ENCODE measurements around the gene TXNRD2.
"Not testable (repeated sequence)": the region's sequence is repeated elsewhere in the genome, so short reads cannot be mapped to it uniquely, and the experiment has no call there.

Gene TXNRD2

GRCh38 chr22:19932367-19933206 lies 9.0 kb downstream of the TXNRD2 start:
- no peak for ATAC-seq
- Mint-ChIP-seq H3K27me3 (no peaks in the 10 kb centered on the region), H3K4me3 (no peak overlapping the region), H3K9me3 (peaks cover 15% of the 10 kb centered on the region), H3K27ac (no peak overlapping the region), H3K4me1 (no peaks in the 10 kb centered on the region), H3K36me3 (ENCODE audit: low read depth) (peaks cover 21% of the 10 kb centered on the region)
- DNase-seq = no peak

DNA sequence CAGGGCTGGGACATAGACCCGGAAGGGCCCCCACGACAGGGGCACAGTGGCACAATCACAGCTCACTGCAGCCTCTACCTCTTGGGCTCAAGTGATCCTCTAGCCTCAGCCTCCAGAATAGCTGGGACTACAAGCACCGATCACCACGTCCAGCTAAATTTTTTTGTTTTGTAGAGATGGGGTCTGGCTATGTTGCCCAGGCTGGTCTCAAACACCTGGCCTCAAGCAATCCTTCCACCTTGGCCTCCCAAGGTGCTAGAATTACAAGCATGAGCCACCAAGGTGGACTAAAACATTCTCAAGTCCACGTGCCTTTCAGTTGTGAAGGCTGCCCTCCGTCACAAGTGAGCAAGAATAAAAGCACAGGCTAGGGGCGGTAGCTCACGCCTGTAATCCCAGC lies 10.1 kb downstream of the TXNRD2 start:
- Mint-ChIP-seq H3K27ac (no peak overlapping the region), H3K36me3 (ENCODE audit: low read depth) (peaks cover 13% of the 10 kb centered on the region), H3K4me3 (no peak overlapping the region)

DNA sequence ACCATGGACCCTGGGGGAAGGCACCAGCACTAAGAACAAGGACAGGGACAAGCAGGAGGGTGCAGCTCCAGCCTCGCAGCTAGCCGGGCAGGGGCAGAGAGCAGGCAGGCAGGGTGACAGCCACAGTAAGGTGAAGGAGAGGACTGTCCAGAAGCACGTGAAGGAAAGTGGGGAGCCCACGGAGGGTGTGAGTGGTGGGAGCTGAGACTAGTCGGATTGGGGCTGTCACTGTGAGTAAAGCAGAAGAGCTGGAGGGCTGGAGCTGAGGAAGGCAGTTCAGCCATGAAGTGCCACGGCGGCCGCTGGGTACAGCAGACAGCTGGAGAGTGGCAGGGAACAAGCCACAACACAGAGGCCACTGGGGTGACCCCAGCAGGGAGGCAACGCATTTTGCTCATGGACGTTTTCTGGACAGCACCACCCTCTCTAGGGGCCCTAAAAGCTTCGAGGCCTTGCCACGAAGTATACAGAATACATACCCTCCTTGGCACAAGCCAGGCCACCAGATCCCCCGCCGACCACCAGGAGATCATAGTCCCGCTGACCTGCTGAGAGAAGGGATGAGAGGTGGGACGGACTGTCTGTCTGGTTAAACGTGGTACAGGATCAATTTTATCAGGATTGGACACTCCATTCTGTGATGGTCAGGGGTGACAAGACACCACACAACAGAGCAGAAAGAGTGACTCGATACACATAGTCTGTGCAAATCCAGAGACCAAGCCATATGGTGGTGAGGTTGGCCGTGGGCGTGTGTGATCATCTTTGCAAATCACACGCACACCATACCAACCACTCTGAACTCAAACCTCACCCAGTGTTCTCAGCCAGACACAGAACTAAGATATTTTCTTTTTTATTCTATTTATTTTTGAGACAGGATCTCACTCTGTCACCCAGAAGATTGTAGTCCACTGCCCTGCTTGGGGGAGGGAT lies 10.8 kb downstream of the TXNRD2 start:
- Mint-ChIP-seq H3K9me3 (peaks cover 6% of the 10 kb centered on the region), H3K4me3 (no peak overlapping the region), H3K4me1 (no peaks in the 10 kb centered on the region), H3K27ac (no peak overlapping the region), H3K36me3 (ENCODE audit: low read depth) (peaks cover 6% of the 10 kb centered on the region), H3K27me3 (no peaks in the 10 kb centered on the region)
- no peak for DNase-seq
- peak; percentile 57 for ATAC-seq

More for the DNA sequence above, 10.1 kb downstream of the TXNRD2 start:
- Mint-ChIP-seq H3K4me1 (no peaks in the 10 kb centered on the region), H3K9me3 (peaks cover 12% of the 10 kb centered on the region), H3K27me3 (no peaks in the 10 kb centered on the region)
- DNase-seq (no peak), ATAC-seq (no peak)

- H3K4me3 Mint-ChIP-seq = no peak overlapping the region
Observed at GRCh38 chr22:19929586-19930550, 11.8 kb downstream of the TXNRD2 start.

GRCh38 chr22:19928207-19928606 lies 13.4 kb downstream of the TXNRD2 start:
- no peak for ATAC-seq
- H3K27ac Mint-ChIP-seq = no peak overlapping the region

More at GRCh38 chr22:19929586-19930550, 11.8 kb downstream of the TXNRD2 start:
- Mint-ChIP-seq H3K4me1 (no peaks in the 10 kb centered on the region), H3K36me3 (ENCODE audit: low read depth) (no peaks in the 10 kb centered on the region), H3K27ac (no peak overlapping the region), H3K27me3 (no peaks in the 10 kb centered on the region), H3K9me3 (no peaks in the 10 kb centered on the region)
- ATAC-seq (no peak), DNase-seq (no peak)

GRCh38 chr22:19927696-19928095 lies 13.9 kb downstream of the TXNRD2 start:
- Mint-ChIP-seq H3K27ac (no peak overlapping the region), H3K9me3 (no peaks in the 10 kb centered on the region), H3K4me3 (no peak overlapping the region), H3K27me3 (no peaks in the 10 kb centered on the region), H3K36me3 (ENCODE audit: low read depth) (no peaks in the 10 kb centered on the region), H3K4me1 (no peaks in the 10 kb centered on the region)
- DNase-seq = no peak
- ATAC-seq = no peak

More at GRCh38 chr22:19928207-19928606, 13.4 kb downstream of the TXNRD2 start:
- no peaks in the 10 kb centered on the region for H3K4me1 Mint-ChIP-seq
- no peaks in the 10 kb centered on the region for H3K27me3 Mint-ChIP-seq
- H3K36me3 Mint-ChIP-seq (ENCODE audit: low read depth) = no peaks in the 10 kb centered on the region
- no peak for DNase-seq
- H3K9me3 Mint-ChIP-seq = no peaks in the 10 kb centered on the region
- no peak overlapping the region for H3K4me3 Mint-ChIP-seq

- H3K4me3 Mint-ChIP-seq; ATAC-seq; H3K4me1 Mint-ChIP-seq; H3K27ac Mint-ChIP-seq; DNase-seq; H3K9me3 Mint-ChIP-seq; H3K27me3 Mint-ChIP-seq; H3K36me3 Mint-ChIP-seq (ENCODE audit: low read depth): not testable (repeated sequence)
Observed at GRCh38 chr22:19926028-19926427, 15.6 kb downstream of the TXNRD2 start.

DNA sequence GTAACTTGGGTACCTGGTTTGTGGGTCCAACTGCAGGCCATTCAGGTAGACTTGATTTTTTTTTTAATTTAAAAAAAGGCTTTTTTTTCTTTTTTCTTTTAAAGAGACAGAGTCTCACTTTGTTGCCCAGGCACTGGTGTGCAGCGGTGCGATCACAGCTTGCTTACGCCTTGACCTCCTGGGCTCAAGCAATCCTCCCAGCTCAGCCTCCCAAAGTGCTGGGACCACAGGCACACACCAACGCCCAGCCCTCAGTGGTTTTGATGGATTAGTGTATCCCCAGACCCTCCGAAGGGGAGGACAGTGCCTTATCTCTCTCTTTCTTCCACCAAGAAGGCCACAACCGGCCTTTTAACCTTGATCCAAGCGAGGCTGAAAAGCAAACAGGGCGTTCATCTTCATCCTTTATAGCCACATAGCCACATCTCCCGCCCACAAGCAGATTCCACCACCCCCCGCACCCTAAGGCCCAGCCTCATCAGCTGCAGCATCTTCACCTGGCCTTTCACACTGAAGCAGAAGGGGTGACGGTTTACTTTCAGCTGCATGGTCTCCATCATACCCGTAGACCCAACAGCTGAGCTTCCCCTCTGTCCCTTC lies 17.6 kb downstream of the TXNRD2 start:
- Mint-ChIP-seq H3K4me1 (no peaks in the 10 kb centered on the region), H3K27me3 (no peaks in the 10 kb centered on the region), H3K4me3 (no peak overlapping the region), H3K9me3 (no peaks in the 10 kb centered on the region), H3K27ac (no peak overlapping the region), H3K36me3 (ENCODE audit: low read depth) (no peaks in the 10 kb centered on the region)
- DNase-seq (no peak), ATAC-seq (no peak)

DNA sequence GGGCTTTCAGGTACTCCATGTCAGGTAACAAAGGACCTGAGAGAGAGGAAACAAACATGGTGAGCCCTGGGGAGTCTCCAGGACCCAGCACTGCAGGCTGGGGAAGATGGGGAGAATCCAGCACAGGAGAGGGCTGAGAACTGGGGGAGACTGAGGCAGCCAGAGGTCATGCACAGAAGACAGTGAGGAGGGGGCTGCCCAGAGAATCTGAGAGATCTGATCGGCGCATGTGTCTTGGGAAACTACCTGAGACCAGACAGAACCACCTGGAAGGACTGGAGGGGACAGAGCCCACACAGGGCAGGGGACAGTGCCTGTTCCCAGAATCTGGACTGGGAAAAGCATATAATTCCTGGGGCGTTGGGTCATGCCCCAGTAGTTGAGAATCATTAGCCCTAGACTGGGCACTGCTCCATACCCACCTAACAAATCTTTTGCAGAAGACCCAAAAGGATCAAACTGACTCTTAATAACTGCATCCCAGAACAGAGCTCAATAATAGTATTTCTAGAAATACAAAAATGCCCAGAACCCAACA lies 20.0 kb downstream of the TXNRD2 start:
- H3K4me1 Mint-ChIP-seq = no peaks in the 10 kb centered on the region
- ATAC-seq (no peak), DNase-seq (no peak)
- no peaks in the 10 kb centered on the region for H3K9me3 Mint-ChIP-seq
- H3K36me3 Mint-ChIP-seq (ENCODE audit: low read depth) = no peaks in the 10 kb centered on the region
- H3K4me3 Mint-ChIP-seq = no peak overlapping the region
- no peaks in the 10 kb centered on the region for H3K27me3 Mint-ChIP-seq
- no peak overlapping the region for H3K27ac Mint-ChIP-seq

GRCh38 chr22:19919701-19920363 lies 21.8 kb downstream of the TXNRD2 start:
- Mint-ChIP-seq H3K4me3 (no peak overlapping the region), H3K27me3 (no peaks in the 10 kb centered on the region), H3K36me3 (ENCODE audit: low read depth) (peaks cover 5% of the 10 kb centered on the region), H3K27ac (no peak overlapping the region), H3K9me3 (no peaks in the 10 kb centered on the region), H3K4me1 (no peaks in the 10 kb centered on the region)
- no peak for DNase-seq
- no peak for ATAC-seq

DNA sequence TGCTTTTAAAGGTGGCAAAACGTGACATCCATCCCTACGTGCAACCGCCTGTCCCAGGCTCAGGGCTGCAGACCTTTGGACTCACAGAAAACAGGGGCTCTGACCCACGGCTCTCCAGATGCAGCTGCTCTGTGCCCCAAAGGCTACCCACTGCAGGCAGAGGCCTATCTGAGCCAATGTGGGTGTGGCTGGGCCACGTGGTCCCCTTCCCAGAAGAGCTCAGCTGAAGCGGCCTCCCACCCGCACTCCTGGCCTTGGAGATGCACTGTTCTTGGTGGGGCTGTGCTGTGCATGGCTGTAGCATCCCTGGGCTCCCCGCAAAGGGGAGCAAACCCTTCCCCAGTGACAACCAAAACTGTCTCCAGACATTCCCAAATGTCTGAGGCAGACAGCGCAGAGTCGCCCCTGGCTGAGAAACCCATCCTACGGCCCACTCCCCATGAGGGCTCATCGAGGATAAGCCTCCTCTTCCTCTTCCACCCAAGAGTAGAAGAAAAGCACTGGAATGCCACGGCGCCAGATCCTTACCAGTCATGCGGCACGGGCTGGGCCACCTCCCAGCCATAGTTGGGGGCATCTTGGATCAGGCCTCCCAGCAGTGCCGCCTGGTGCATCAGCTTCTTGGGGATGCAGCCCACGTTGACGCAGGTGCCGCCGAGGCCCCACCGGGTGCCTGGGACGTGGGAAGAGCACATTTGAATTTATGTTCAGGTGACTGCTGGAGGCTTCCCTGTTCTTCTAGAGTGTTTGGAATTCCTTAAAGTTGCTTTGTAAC lies 23.1 kb downstream of the TXNRD2 start:
- no peak for DNase-seq
- Mint-ChIP-seq H3K9me3 (no peaks in the 10 kb centered on the region), H3K36me3 (ENCODE audit: low read depth) (peaks cover 18% of the 10 kb centered on the region), H3K4me3 (no peak overlapping the region), H3K27ac (no peak overlapping the region), H3K27me3 (no peaks in the 10 kb centered on the region), H3K4me1 (no peaks in the 10 kb centered on the region)
- no peak for ATAC-seq

DNA sequence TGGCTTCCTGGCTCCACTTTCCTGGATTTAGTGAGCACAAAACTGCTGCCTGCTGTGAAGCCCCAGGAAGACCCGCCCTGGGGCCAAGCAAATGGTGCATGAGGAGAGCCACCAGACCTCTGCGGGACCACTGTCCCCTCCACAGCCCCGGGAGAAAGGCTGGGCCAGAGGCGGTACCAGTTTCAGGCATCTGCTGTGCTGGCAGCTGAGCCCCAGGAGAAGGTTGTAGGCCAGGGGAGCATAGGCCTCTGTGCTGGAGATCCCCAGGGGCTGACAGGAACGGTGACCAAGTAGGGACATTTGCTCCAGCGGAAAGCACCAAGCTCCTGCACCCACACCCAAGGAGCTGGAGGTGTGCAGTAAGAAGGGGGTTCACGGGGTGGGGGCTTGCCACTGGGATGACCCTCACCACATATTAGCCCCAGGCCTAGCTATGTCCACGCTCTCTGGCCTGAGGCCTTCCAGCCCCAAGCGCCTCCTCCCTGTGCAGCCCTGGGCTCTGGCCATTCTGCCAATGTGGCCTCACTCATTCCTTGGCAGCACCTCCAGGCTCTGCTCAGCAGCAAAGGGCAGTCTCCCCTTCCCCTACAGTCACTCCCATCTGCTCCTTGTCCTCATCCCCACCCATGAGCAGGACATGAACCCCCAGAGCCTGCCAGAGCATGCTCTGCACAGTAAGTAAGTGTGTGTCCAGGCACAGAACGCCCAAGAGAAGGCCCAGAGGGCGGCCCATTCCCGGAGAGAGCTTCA lies 24.1 kb downstream of the TXNRD2 start:
- H3K27ac Mint-ChIP-seq = no peak overlapping the region
- no peak overlapping the region for H3K4me3 Mint-ChIP-seq
- H3K4me1 Mint-ChIP-seq = no peaks in the 10 kb centered on the region
- H3K9me3 Mint-ChIP-seq = no peaks in the 10 kb centered on the region
- ATAC-seq (no peak), DNase-seq (no peak)
- H3K36me3 Mint-ChIP-seq (ENCODE audit: low read depth) = peaks cover 22% of the 10 kb centered on the region
- H3K27me3 Mint-ChIP-seq = no peaks in the 10 kb centered on the region

Data from activated naive CD8-positive, alpha-beta T cell treated with anti-CD3 and anti-CD28 coated beads, Interleukin-2, amount 50 U/mL, for 24 hours (primary cell).